ENCODE data around the gene ARF1.

DNA sequence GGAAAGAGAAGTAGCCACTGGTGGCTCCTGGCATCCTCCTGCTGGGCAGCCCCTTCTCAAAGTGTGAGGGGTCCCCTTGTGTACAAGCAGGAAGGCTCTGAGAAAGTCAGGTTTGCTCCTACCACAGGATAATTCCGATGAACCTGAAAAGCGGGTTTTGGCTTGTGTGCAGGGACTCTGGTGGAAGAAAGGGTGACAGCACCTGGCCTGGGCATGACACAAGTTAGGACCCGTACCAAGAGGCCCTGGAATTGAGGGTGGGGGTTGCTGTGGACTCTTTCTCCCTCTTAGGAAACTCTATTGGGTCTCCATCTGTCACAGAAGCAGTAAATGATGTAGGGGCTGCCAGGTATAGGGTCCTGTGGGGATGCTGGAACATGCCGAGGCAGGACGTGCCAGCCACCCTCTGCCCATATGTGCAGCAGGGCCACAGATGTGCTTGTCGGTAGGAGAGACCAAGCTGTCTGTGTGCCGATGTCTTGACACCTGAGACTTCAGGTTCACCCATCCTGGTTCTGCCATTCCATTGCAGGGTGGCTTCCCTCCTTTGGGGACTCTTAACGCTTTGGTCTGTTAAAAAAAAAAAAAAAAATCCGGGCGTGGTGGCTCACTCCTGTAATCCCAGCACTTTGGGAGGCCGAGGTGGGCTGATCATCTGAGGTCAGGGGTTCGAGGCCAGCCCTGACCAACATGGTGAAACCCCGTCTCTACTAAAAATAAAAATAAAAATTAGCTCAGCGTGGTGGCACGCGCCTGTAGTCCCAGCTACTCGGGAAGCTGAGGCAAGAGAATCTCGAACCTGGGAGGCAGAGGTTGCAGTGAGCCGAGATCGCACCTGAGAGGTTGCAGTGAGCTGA, 10.8 kb downstream of the ARF1 start:
- TF ChIP-seq, protein P1, sequence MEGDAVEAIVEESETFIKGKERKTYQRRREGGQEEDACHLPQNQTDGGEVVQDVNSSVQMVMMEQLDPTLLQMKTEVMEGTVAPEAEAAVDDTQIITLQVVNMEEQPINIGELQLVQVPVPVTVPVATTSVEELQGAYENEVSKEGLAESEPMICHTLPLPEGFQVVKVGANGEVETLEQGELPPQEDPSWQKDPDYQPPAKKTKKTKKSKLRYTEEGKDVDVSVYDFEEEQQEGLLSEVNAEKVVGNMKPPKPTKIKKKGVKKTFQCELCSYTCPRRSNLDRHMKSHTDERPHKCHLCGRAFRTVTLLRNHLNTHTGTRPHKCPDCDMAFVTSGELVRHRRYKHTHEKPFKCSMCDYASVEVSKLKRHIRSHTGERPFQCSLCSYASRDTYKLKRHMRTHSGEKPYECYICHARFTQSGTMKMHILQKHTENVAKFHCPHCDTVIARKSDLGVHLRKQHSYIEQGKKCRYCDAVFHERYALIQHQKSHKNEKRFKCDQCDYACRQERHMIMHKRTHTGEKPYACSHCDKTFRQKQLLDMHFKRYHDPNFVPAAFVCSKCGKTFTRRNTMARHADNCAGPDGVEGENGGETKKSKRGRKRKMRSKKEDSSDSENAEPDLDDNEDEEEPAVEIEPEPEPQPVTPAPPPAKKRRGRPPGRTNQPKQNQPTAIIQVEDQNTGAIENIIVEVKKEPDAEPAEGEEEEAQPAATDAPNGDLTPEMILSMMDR (IDR thresholded peaks at IDR 0.05; ENCODE audit: insufficient read depth, low read length, poor library complexity, severe bottlenecking) = no peak
- TF ChIP-seq EZH2phosphoT487 (conservative IDR thresholded peaks at IDR 0.05; ENCODE audit: low read length) = no peak

Measured in SU-DHL-6 (cell line).